GM19397 (cell line): ENCODE measurements around the gene IKBIP.
"Not testable (repeated sequence)": the region's sequence is repeated elsewhere in the genome, so short reads cannot be mapped to it uniquely, and the experiment has no call there.

Source experiments
- ATAC-seq: cut with Tn5 transposase; IDR thresholded peaks from one replicate; pipeline ENCODE4 v1.9.1; 2021; ENCODE audit warnings: mild to moderate bottlenecking, moderate library complexity; ENCODE audit not compliant: unreplicated experiment

The IKBIP gene

DNA sequence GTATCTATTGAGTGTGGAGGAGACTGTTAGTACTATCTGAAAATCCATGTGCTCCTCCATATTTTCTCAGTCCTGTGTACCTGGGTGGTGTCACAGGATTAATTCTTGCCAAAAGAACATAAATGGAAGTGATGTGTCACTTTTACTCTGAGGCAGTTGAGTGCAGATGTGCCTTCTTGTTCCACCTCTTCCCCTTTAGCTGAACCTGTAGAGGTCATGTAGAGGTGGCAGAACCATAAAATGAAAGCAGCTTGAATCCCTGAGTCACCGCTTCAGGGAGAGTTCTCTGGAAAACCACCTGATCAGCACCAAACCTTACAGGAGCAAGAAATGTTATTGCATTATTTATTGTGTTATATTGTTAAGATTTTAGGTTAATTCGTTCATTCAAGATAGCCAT, 65.8 kb downstream of the IKBIP start:
- no peak for ATAC-seq

DNA sequence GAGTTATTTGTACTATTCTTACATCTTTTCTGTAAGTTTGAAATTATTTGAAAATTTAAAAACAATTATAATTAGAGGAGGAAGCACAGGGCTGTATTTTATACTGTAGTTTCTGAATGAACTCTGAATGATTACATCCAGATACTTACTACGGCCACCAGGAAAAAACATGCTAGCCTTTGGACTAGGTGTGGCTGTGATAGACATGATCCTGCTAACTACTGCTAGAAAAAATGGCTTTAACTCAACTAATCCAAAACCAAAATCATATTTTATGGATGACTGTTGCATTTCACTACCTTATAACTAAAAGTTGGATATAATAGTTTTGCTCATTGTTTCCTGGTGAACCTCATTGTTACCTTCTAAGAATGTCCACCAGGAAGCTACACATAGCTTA, 66.2 kb downstream of the IKBIP start:
- ATAC-seq: no peak

DNA sequence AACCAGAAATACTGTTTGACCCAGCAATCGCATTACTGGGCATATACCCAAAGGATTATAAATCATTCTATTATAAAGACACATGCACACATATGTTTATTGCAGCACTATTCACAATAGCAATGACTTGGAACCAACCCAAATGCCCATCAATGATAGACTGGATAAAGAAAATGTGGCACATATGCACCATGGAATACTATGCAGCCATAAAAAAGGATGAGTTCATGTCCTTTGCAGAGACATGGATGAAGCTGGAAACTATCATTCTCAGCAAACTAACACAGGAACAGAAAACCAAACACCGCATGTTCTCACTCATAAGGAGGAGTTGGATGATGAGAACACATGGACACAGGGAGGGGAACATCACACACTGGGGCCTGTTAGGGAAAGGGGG, 67.8 kb downstream of the IKBIP start:
- ATAC-seq: not testable (repeated sequence)

DNA sequence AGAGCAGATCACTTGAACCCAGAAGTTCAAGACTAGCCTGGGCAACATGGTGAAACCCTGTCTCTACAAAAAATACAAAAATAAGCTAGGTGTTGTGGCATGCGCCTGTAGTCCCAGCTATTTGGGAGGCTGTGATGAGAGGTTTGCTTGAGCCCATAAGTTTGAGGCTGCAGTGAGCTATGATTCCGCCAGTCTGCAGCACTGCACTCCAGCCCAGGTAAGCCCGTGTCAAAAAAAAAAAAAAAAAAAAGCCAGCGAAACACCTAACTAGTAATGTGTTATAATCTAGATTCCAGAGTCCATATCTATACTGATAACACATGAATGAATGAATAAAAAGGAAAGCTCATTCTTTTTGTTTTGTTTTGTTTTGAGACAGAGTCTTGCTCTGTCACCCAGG, 69.6 kb downstream of the IKBIP start:
- ATAC-seq: no peak
